SK-N-SH (cell line): ENCODE measurements around the gene SNAPC3. TPM values are rescaled to one million over a fixed set of nuclear protein-coding genes. Genes with fewer than 3 reads are reported as not detected.
"Not testable (repeated sequence)": the region's sequence is repeated elsewhere in the genome, so short reads cannot be mapped to it uniquely, and the experiment has no call there.

ENCODE experiments used
- CTCF ChIA-PET: fragments of 300-600, 350-600 bp; formaldehyde crosslinking; extraction: SDS; loops from one replicate; lab custom pipeline; 2021; lab: Yijun Ruan, JAX
- POLR2A ChIA-PET: fragments of 350-600 bp; sonication (Branson Sonifier 250); formaldehyde crosslinking; extraction: SDS; loops from one replicate; lab custom pipeline; 2020; ENCODE audit warnings: antibody characterized with exemption, inconsistent platforms; lab: Yijun Ruan, JAX
- DNase-seq: peaks from one replicate; pipeline ENCODE4 v3.0.0; 2012
- H2AFZ ChIP-seq: fragments of 200-600 bp; sonication (generic); 2 replicates; pipeline ENCODE4 v1.8.1; 2016; ENCODE audit warnings: antibody characterized with exemption, mild to moderate bottlenecking, low read depth
- H3F3A ChIP-seq: fragments of 200-600 bp; sonication (generic); replicated peaks from 2 replicates; pipeline ENCODE3; 2016; ENCODE audit warnings: antibody characterized with exemption, mild to moderate bottlenecking; ENCODE audit not compliant: insufficient read depth
- H3K27ac ChIP-seq, 2 experiments: fragments of 200-500 bp in 1 of 2; fragments of 200-600 bp in 1 of 2; sonication (Bioruptor generic) in 1 of 2; sonication (generic), shearing (Covaris generic) in 1 of 2; 2 replicates each; pipeline versions ENCODE4 v1.5.1 to v1.6.1; 2014 to 2016; ENCODE audit warnings: low read depth in 2 of 2, inconsistent platforms in 1 of 2, low read length in 1 of 2, mild to moderate bottlenecking in 1 of 2, mixed read lengths in 1 of 2
- H3K27me3 ChIP-seq: fragments of 200-600 bp; sonication (generic), shearing (Covaris generic); 2 replicates; pipeline ENCODE4 v1.6.1; 2016; ENCODE audit warnings: mixed run types; ENCODE audit not compliant: insufficient read depth
- H3K36me3 ChIP-seq, 2 experiments: fragments of 200-500 bp in 1 of 2; fragments of 200-600 bp in 1 of 2; sonication (Bioruptor generic) in 1 of 2; sonication (generic) in 1 of 2; replicated peaks in 1 of 2; 2 replicates each; pipeline versions ENCODE3 to v1.5.1; 2014 to 2016; ENCODE audit warnings: low read length in 1 of 2, mild to moderate bottlenecking in 1 of 2; ENCODE audit not compliant: insufficient read depth in 2 of 2, control insufficient read depth in 1 of 2
- H3K4me1 ChIP-seq, 2 experiments: fragments of 200-500 bp in 1 of 2; fragments of 200-600 bp in 1 of 2; sonication (Bioruptor generic) in 1 of 2; sonication (generic), shearing (Covaris generic) in 1 of 2; 2 replicates each; pipeline versions ENCODE4 v1.5.1 to v1.6.1; 2014 to 2016; ENCODE audit warnings: low read depth in 1 of 2, low read length in 1 of 2, mixed run types in 1 of 2; ENCODE audit not compliant: insufficient read depth in 2 of 2, control insufficient read depth in 1 of 2
- H3K4me2 ChIP-seq: fragments of 200-600 bp; sonication (generic), shearing (Covaris generic); 2 replicates; pipeline ENCODE4 v1.6.1; 2017; ENCODE audit warnings: mixed run types
- H3K4me3 ChIP-seq, 2 experiments: fragments of 200-500 bp in 1 of 2; fragments of 200-600 bp in 1 of 2; sonication (Bioruptor generic) in 1 of 2; sonication (generic), shearing (Covaris generic) in 1 of 2; 2 replicates each; pipeline versions ENCODE4 v1.5.1 to v1.8.1; 2014 to 2016; ENCODE audit warnings: low read depth in 2 of 2, inconsistent platforms in 1 of 2, low read length in 1 of 2, mild to moderate bottlenecking in 1 of 2, mixed read lengths in 1 of 2, moderate library complexity in 1 of 2
- H3K79me2 ChIP-seq: fragments of 200-600 bp; sonication (generic); 2 replicates; pipeline ENCODE4 v1.8.1; 2017; ENCODE audit warnings: mild to moderate bottlenecking; ENCODE audit not compliant: insufficient read depth
- H3K9ac ChIP-seq: fragments of 200-600 bp; sonication (generic); 2 replicates; pipeline ENCODE4 v1.6.1; 2017; ENCODE audit warnings: mixed run types
- H3K9me2 ChIP-seq: fragments of 200-600 bp; sonication (generic); 2 replicates; pipeline ENCODE4 v1.6.1; 2017; ENCODE audit warnings: mixed run types
- H3K9me3 ChIP-seq: fragments of 200-600 bp; sonication (generic); 2 replicates; pipeline ENCODE4 v1.6.1; 2017; ENCODE audit warnings: mixed run types, mild to moderate bottlenecking, moderate library complexity
- H4K20me1 ChIP-seq: fragments of 200-600 bp; sonication (generic); 2 replicates; pipeline ENCODE4 v1.6.1; 2017; ENCODE audit warnings: mild to moderate bottlenecking, mixed run types; ENCODE audit not compliant: insufficient read depth
- EP300 ChIP-seq, 2 experiments: IDR thresholded peaks; 2 replicates each; pipeline versions ENCODE4 v1.4.0 to v1.6.1; 2012; ENCODE audit warnings: borderline replicate concordance in 1 of 2, low read depth in 1 of 2, low read length in 1 of 2
- FOXJ3 ChIP-seq: sonication (generic); formaldehyde crosslinking; IDR thresholded peaks from 2 replicates; pipeline ENCODE4 v1.5.1; 2020; ENCODE audit warnings: mild to moderate bottlenecking, missing genetic modification reagents
- MEF2A ChIP-seq: IDR thresholded peaks from 2 replicates; pipeline ENCODE4 v1.4.0; 2012; ENCODE audit warnings: low read depth, borderline replicate concordance
- RAD21 ChIP-seq: IDR thresholded peaks from 2 replicates; pipeline ENCODE4 v1.6.1; 2012; ENCODE audit warnings: mild to moderate bottlenecking, low read length
- RFX5 ChIP-seq: IDR thresholded peaks from 2 replicates; pipeline ENCODE4 v1.6.1; 2012; ENCODE audit warnings: mild to moderate bottlenecking, improper control_type of control experiment, low read length
- WGBS: methylation state at CpG from one replicate; pipeline ENCODE4 v1.1.6; 2017; ENCODE audit warnings: low lambda C conversion rate; 5-methylcytosine and 5-hydroxymethylcytosine counted together
- polyA plus RNA-seq, 3 experiments: library from polyadenylated mRNA; depleted of rRNA; stranded (reverse); fragments of >200 nt; gene quantifications; 2 replicates each; pipeline ENCODE4 v1.2.3, GENCODE V29; 2012
- TF ChIP-seq, protein P1 (sequence below): IDR thresholded peaks from 2 replicates; pipeline ENCODE4 v1.4.0; 2012; ENCODE audit warnings: low read depth, borderline replicate concordance

SNAPC3 gene
- polyA plus RNA-seq, 1 of the 3 experiments (the other 2 are of a cell fraction): 20.6 TPM

DNA sequence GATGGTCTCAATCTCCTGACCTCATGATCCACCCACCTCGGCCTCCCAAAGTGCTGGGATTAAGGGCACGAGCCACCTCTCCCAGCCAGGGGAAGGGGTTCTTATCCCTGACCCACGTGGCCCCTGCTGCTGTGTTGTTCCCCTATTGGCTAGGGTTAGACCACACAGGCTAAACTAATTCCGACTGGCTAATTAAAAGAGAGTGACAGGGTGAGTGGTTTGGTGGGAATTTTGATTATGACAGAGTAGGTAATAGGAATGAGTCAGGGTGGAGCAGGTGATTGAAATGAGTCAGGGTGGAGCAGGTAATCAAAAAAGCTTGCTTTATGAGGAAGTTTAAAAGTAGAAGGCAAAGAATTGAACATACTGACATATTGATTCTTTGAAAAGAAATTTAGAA lies 43.4 kb upstream of the SNAPC3 start:
- H3K4me3 ChIP-seq, H3F3A ChIP-seq, H3K4me2 ChIP-seq, H3K4me1 ChIP-seq, H2AFZ ChIP-seq, H3K9ac ChIP-seq, H3K27me3 ChIP-seq, H3K36me3 ChIP-seq, H4K20me1 ChIP-seq, H3K27ac ChIP-seq, H3K9me3 ChIP-seq, CTCF ChIA-PET, H3K79me2 ChIP-seq, DNase-seq, H3K9me2 ChIP-seq, POLR2A ChIA-PET: not testable (repeated sequence)
- WGBS: 33% methylated on average over 4 of the region's 4 CpGs

DNA sequence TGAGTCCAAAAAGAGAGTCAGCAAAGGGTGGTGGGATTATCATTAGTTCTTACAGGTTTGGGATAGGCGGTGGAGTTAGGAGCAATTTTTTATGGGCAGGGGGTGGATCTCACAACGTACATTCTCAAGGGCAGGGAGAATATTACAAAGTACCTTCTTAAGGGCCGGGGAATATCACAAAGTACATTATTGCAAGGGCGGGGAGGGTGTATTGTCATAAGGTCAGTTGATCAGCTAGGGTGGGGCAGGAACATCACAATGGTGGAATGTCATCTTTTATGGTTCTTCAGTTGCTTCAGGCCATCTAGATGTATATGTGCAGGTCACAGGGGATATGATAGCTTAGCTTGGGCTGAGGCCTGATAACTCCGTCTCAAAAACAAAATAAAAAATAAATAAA lies 42.8 kb upstream of the SNAPC3 start:
- H3K4me1 ChIP-seq, H3K9me2 ChIP-seq, H3K27ac ChIP-seq, H3K79me2 ChIP-seq, H4K20me1 ChIP-seq, H3F3A ChIP-seq, H3K9ac ChIP-seq, H3K36me3 ChIP-seq, H2AFZ ChIP-seq, H3K4me2 ChIP-seq, DNase-seq, H3K27me3 ChIP-seq, H3K4me3 ChIP-seq, POLR2A ChIA-PET, CTCF ChIA-PET, H3K9me3 ChIP-seq: not testable (repeated sequence)
- 72% methylated on average over 5 of the region's 5 CpGs for WGBS

DNA sequence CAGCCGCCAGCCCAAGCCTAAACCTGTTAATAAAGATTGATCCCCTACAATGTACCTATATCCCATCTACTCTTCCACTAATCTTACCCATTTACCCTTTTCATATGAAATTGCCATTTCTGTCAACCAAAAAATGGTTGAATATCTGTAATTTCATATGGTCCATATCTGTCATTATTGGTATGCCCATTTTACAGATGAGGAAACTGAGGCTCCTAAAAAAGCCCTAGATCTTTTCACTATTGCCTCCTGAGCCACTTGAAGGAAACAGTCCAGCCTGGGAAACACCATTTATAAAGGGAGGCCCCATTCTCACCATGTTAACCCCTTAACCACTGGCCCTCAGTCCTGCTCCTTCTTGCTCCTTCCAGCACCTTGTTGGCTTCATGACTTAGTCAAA lies 41.2 kb upstream of the SNAPC3 start:
- ChIA-PET POLR2A (no interaction called here), CTCF (no interaction called here)
- H3K36me3 ChIP-seq: no peaks in the 10 kb centered on the region
- no peaks in the 10 kb centered on the region for H3F3A ChIP-seq
- H3K79me2 ChIP-seq: no peaks in the 10 kb centered on the region
- no peak overlapping the region for H3K4me2 ChIP-seq
- H3K27me3 ChIP-seq: no peaks in the 10 kb centered on the region; the same call in 1 of the 2 replicates
- no peak for DNase-seq
- TF ChIP-seq EP300 (IDR thresholded peaks at IDR 0.05; ENCODE audit: borderline replicate concordance in 1 of 2, low read depth in 1 of 2, low read length in 1 of 2): no peak
- TF ChIP-seq MEF2A: no peak
- no peak for TF ChIP-seq RFX5
- no peak for TF ChIP-seq RAD21
- TF ChIP-seq, protein P1, sequence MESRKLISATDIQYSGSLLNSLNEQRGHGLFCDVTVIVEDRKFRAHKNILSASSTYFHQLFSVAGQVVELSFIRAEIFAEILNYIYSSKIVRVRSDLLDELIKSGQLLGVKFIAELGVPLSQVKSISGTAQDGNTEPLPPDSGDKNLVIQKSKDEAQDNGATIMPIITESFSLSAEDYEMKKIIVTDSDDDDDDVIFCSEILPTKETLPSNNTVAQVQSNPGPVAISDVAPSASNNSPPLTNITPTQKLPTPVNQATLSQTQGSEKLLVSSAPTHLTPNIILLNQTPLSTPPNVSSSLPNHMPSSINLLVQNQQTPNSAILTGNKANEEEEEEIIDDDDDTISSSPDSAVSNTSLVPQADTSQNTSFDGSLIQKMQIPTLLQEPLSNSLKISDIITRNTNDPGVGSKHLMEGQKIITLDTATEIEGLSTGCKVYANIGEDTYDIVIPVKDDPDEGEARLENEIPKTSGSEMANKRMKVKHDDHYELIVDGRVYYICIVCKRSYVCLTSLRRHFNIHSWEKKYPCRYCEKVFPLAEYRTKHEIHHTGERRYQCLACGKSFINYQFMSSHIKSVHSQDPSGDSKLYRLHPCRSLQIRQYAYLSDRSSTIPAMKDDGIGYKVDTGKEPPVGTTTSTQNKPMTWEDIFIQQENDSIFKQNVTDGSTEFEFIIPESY: no peak
- TF ChIP-seq FOXJ3 (CRISPR knock-in tag): no peak
- H3K9ac ChIP-seq: no peak overlapping the region
- no peaks in the 10 kb centered on the region for H3K9me2 ChIP-seq
- 100% methylated on average over 1 of the region's 1 CpG for WGBS
- no peak overlapping the region for H3K27ac ChIP-seq
- H3K4me3 ChIP-seq: no peak overlapping the region
- H4K20me1 ChIP-seq: no peaks in the 10 kb centered on the region
- no peak overlapping the region for H2AFZ ChIP-seq
- H3K4me1 ChIP-seq: no peaks in the 10 kb centered on the region
- no peaks in the 10 kb centered on the region for H3K9me3 ChIP-seq
